ENCODE data around the gene UNC80.

UNC80 gene

GRCh38 chr2:209808521-209808920 lies 36.9 kb downstream of the UNC80 start:
- no peak for DNase-seq

GRCh38 chr2:209809256-209809655 lies 37.6 kb downstream of the UNC80 start:
- no peak for DNase-seq

GRCh38 chr2:209817844-209818271 lies 46.2 kb downstream of the UNC80 start:
- DNase-seq = no peak

- no peak for DNase-seq
Observed at GRCh38 chr2:209818939-209819338, 47.3 kb downstream of the UNC80 start.

GRCh38 chr2:209821806-209822205 lies 50.2 kb downstream of the UNC80 start:
- no peak for DNase-seq

GRCh38 chr2:209823484-209823883 lies 51.9 kb downstream of the UNC80 start:
- no peak for DNase-seq

GRCh38 chr2:209824391-209824790 lies 52.8 kb downstream of the UNC80 start:
- no peak for DNase-seq

- DNase-seq = no peak
Observed at GRCh38 chr2:209830722-209831465, 59.3 kb downstream of the UNC80 start.

GRCh38 chr2:209834767-209835166 lies 63.1 kb downstream of the UNC80 start:
- no peak for DNase-seq

GRCh38 chr2:209840434-209840833 lies 68.8 kb downstream of the UNC80 start:
- DNase-seq = no peak

GRCh38 chr2:209845666-209846065 lies 74.0 kb downstream of the UNC80 start:
- no peak for DNase-seq

- DNase-seq = no peak
Observed at GRCh38 chr2:209864716-209865295, 93.2 kb downstream of the UNC80 start.

- no peak for DNase-seq
Observed at GRCh38 chr2:209868271-209868994, 96.8 kb downstream of the UNC80 start.

GRCh38 chr2:209870067-209870466 lies 98.4 kb downstream of the UNC80 start:
- DNase-seq = no peak

GRCh38 chr2:209872675-209873074 lies 101.0 kb downstream of the UNC80 start:
- no peak for DNase-seq

GRCh38 chr2:209875270-209875669 lies 103.6 kb downstream of the UNC80 start:
- DNase-seq = no peak

GRCh38 chr2:209876211-209876610 lies 104.6 kb downstream of the UNC80 start:
- DNase-seq = peak; percentile 53

GRCh38 chr2:209878701-209879100 lies 107.1 kb downstream of the UNC80 start:
- DNase-seq = no peak

- DNase-seq = no peak
Observed at GRCh38 chr2:209900638-209901037, 129.0 kb downstream of the UNC80 start.

GRCh38 chr2:209901172-209901571 lies 129.5 kb downstream of the UNC80 start:
- no peak for DNase-seq

- no peak for DNase-seq
Observed at GRCh38 chr2:209905691-209906090, 134.1 kb downstream of the UNC80 start.

GRCh38 chr2:209907746-209908145 lies 136.1 kb downstream of the UNC80 start:
- DNase-seq = no peak

- DNase-seq = no peak
Observed at GRCh38 chr2:209908511-209908910, 136.9 kb downstream of the UNC80 start.

GRCh38 chr2:209911486-209911885 lies 139.9 kb downstream of the UNC80 start:
- DNase-seq = no peak

Measured in NCI-H748 treated with DMSO at 0.1 percent for 48 hours (cell line).